Nephron progenitor cell (in vitro differentiated cells): Measurements from ENCODE around the gene NTM.

Experiments used
- DNase-seq: peaks from one replicate; pipeline ENCODE4 v3.0.0; 2021
- H3K27ac Mint-ChIP-seq: 2 replicates; pipeline ENCODE4 v1.8.0; 2021; ENCODE audit warnings: mild to moderate bottlenecking, moderate library complexity, mixed read lengths
- H3K27me3 Mint-ChIP-seq: 2 replicates; pipeline ENCODE4 v1.8.0; 2021; ENCODE audit warnings: mild to moderate bottlenecking, low read depth, mixed read lengths; ENCODE audit not compliant: poor library complexity
- H3K36me3 Mint-ChIP-seq: 2 replicates; pipeline ENCODE4 v1.8.0; 2021; ENCODE audit warnings: low read depth, mixed read lengths
- H3K4me1 Mint-ChIP-seq: 2 replicates; pipeline ENCODE4 v1.8.0; 2021; ENCODE audit warnings: mixed read lengths
- H3K4me3 Mint-ChIP-seq: 2 replicates; pipeline ENCODE4 v1.8.0; 2021; ENCODE audit warnings: mild to moderate bottlenecking, moderate library complexity, mixed read lengths
- H3K9me3 Mint-ChIP-seq: 2 replicates; pipeline ENCODE4 v1.8.0; 2021; ENCODE audit warnings: mild to moderate bottlenecking, moderate library complexity, mixed read lengths
- CTCF ChIP-seq: fragments of 200-600 bp; sonication (generic); IDR thresholded peaks from 2 replicates; pipeline ENCODE4 v1.5.0; 2021; ENCODE audit warnings: antibody characterized with exemption

The NTM gene

DNA sequence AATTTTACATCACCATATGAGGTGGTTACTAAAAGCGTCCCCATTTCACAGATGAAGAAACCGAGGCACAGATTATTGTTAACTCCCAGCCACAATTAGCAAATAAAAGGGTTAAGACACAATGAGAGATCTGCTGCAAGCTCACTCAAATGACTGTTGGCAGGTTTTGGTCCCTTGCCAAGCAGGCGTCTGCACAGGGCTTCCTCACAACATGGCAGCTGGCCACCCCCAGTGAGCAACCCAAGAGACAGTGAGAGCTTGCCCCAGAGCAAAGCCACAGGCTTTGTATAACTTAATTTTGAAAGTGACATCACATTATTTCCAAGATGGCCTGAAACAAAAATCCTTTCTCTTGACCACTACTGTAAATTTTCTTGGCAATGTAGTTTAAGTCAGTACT lies 217.6 kb downstream of the NTM start:
- H3K27ac Mint-ChIP-seq: no peak overlapping the region
- H3K36me3 Mint-ChIP-seq: no peaks in the 10 kb centered on the region
- DNase-seq: no peak
- TF ChIP-seq CTCF: no peak
- H3K4me3 Mint-ChIP-seq: no peak overlapping the region
- H3K4me1 Mint-ChIP-seq: peaks cover 75% of the 10 kb centered on the region
- H3K27me3 Mint-ChIP-seq: peaks cover 2% of the 10 kb centered on the region
- H3K9me3 Mint-ChIP-seq: peaks cover 5% of the 10 kb centered on the region

- peaks cover 5% of the 10 kb centered on the region for H3K9me3 Mint-ChIP-seq
- peaks cover 71% of the 10 kb centered on the region for H3K4me1 Mint-ChIP-seq
- peak; percentile 37 for DNase-seq
- H3K4me3 Mint-ChIP-seq: peak overlapping the region; percentile 24
- no peak for TF ChIP-seq CTCF
- H3K27ac Mint-ChIP-seq: no peak overlapping the region
- peaks cover 2% of the 10 kb centered on the region for H3K27me3 Mint-ChIP-seq
- H3K36me3 Mint-ChIP-seq: no peaks in the 10 kb centered on the region
These were observed 220.6 kb downstream of the NTM start for GRCh38 chr11:131591051-131591461.

GRCh38 chr11:131592152-131592551 lies 221.7 kb downstream of the NTM start:
- H3K4me1 Mint-ChIP-seq: peaks cover 82% of the 10 kb centered on the region
- no peaks in the 10 kb centered on the region for H3K36me3 Mint-ChIP-seq
- H3K9me3 Mint-ChIP-seq: peaks cover 5% of the 10 kb centered on the region
- TF ChIP-seq CTCF: no peak
- H3K27ac Mint-ChIP-seq: no peak overlapping the region
- H3K4me3 Mint-ChIP-seq: peak overlapping the region; percentile 4
- DNase-seq: no peak
- peaks cover 2% of the 10 kb centered on the region for H3K27me3 Mint-ChIP-seq

DNA sequence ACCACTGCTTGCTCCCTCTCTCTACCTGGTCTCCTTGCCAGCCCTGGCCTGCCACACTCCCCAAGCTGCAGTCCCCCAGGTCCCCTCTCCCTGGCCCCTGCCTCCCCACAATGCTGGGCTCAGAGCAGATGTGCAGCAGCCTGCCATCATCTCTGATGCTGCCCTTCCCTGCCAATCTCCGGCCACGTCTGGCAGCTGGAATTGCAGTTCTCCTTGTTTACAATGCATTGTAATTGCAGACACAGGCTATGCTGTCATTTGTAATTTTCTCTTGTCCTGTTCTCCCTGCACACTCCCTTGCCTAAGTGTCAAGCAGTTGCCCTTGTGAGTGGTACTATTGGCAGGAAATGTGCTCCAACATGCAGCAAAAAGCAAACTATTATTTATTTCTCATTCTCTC lies 222.3 kb downstream of the NTM start:
- peak overlapping the region; percentile 53 for H3K27ac Mint-ChIP-seq
- no peak for DNase-seq
- H3K36me3 Mint-ChIP-seq: no peaks in the 10 kb centered on the region
- H3K27me3 Mint-ChIP-seq: peaks cover 2% of the 10 kb centered on the region
- H3K4me3 Mint-ChIP-seq: peak overlapping the region; percentile 4
- peaks cover 88% of the 10 kb centered on the region for H3K4me1 Mint-ChIP-seq
- TF ChIP-seq CTCF: no peak
- H3K9me3 Mint-ChIP-seq: peaks cover 2% of the 10 kb centered on the region

DNA sequence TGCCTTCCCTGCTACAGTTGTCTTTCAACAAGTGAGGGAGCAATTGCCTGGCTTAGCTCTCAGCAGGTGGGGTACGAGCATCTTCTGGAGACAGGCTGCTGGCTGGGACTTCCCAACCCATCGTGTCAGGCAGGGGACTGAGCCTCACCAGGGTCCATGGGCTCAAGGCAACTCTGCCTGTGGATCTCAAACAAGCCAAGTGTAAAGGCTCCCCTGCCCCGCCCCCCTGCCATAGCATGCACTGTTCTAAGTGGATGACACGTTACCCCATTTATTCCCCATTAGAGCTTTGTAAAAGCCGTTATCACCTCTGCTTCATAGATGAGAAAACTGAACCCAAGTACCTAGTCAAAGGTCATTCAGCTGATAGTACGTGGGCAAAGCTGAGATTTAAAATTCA lies 222.9 kb downstream of the NTM start:
- H3K4me1 Mint-ChIP-seq: peaks cover 93% of the 10 kb centered on the region
- peaks cover 3% of the 10 kb centered on the region for H3K27me3 Mint-ChIP-seq
- DNase-seq: no peak

More for the DNA sequence above, 222.9 kb downstream of the NTM start:
- H3K36me3 Mint-ChIP-seq: no peaks in the 10 kb centered on the region
- TF ChIP-seq CTCF: no peak
- H3K4me3 Mint-ChIP-seq: no peak overlapping the region
- no peaks in the 10 kb centered on the region for H3K9me3 Mint-ChIP-seq
- peak overlapping the region; percentile 53 for H3K27ac Mint-ChIP-seq
